A673 (cell line): Measurements from ENCODE around the gene LCMT2.

Experiments
- CTCF ChIP-seq: fragments of 300-800, 200-600 bp; sonication (generic); conservative IDR thresholded peaks from 2 replicates; pipeline ENCODE4 v1.5.1; 2017; ENCODE audit warnings: low read depth, mild to moderate bottlenecking, antibody characterized with exemption, low read length, moderate library complexity, mixed read lengths
- EZH2 ChIP-seq: fragments of 200-600 bp; sonication (generic); IDR thresholded peaks from 2 replicates; pipeline ENCODE4 v1.6.1; 2017; ENCODE audit warnings: borderline replicate concordance, low read depth, mild to moderate bottlenecking, mixed read lengths, antibody characterized with exemption, low read length; ENCODE audit not compliant: poor library complexity, severe bottlenecking

- TF ChIP-seq EZH2 (no peak), CTCF (no peak)
Observed at GRCh38 chr15:43299411-43299810, 31.0 kb downstream of the LCMT2 start.
